Measurements from ENCODE around the gene ZWILCH.

- TF ChIP-seq, protein P1, sequence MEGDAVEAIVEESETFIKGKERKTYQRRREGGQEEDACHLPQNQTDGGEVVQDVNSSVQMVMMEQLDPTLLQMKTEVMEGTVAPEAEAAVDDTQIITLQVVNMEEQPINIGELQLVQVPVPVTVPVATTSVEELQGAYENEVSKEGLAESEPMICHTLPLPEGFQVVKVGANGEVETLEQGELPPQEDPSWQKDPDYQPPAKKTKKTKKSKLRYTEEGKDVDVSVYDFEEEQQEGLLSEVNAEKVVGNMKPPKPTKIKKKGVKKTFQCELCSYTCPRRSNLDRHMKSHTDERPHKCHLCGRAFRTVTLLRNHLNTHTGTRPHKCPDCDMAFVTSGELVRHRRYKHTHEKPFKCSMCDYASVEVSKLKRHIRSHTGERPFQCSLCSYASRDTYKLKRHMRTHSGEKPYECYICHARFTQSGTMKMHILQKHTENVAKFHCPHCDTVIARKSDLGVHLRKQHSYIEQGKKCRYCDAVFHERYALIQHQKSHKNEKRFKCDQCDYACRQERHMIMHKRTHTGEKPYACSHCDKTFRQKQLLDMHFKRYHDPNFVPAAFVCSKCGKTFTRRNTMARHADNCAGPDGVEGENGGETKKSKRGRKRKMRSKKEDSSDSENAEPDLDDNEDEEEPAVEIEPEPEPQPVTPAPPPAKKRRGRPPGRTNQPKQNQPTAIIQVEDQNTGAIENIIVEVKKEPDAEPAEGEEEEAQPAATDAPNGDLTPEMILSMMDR (IDR thresholded peaks at IDR 0.05; ENCODE audit: low read length) = no peak
- no peak for TF ChIP-seq EZH2 (IDR thresholded peaks at IDR 0.05; ENCODE audit: borderline replicate concordance, low read length)
Measured at GRCh38 chr15:66574596-66574950, 69.4 kb downstream of the ZWILCH start.

All from OCI-LY1 (cell line).